Measurements from ENCODE around the gene SOX18. TPM values are rescaled to one million over a fixed set of nuclear protein-coding genes. Genes with fewer than 3 reads are reported as not detected.

The SOX18 gene
- polyA plus RNA-seq, 1 donor = 5.3 TPM

GRCh38 chr20:64074963-64075362 lies 25.5 kb upstream of the SOX18 start:
- no peak overlapping the region for H3K27ac ChIP-seq (ENCODE audit: low read length)
- H3K27me3 ChIP-seq (ENCODE audit: control insufficient read depth, insufficient read depth, low read length) = peaks cover 15% of the 10 kb centered on the region
- no peak for DNase-seq
- peaks cover 14% of the 10 kb centered on the region for H3K4me1 ChIP-seq (ENCODE audit: control insufficient read depth, insufficient read depth, low read length)
- no peak overlapping the region for H3K4me3 ChIP-seq (ENCODE audit: low read length)
- no peaks in the 10 kb centered on the region for H3K9me3 ChIP-seq (ENCODE audit: control insufficient read depth, low read depth, low read length)
- WGBS (ENCODE audit: insufficient coverage, low lambda C conversion rate) = no CpG with 5 or more reads among the region's 8 CpGs
- no peaks in the 10 kb centered on the region for H3K36me3 ChIP-seq (ENCODE audit: control insufficient read depth, insufficient read depth, low read length)

- no peak overlapping the region for H3K4me3 ChIP-seq (ENCODE audit: low read length)
- no peaks in the 10 kb centered on the region for H3K36me3 ChIP-seq (ENCODE audit: control insufficient read depth, insufficient read depth, low read length)
- DNase-seq = no peak
- no peak overlapping the region for H3K27ac ChIP-seq (ENCODE audit: low read length)
- no CpG with 5 or more reads among the region's 28 CpGs for WGBS (ENCODE audit: insufficient coverage, low lambda C conversion rate)
- peaks cover 12% of the 10 kb centered on the region for H3K27me3 ChIP-seq (ENCODE audit: control insufficient read depth, insufficient read depth, low read length)
- H3K4me1 ChIP-seq (ENCODE audit: control insufficient read depth, insufficient read depth, low read length) = peaks cover 12% of the 10 kb centered on the region
- H3K9me3 ChIP-seq (ENCODE audit: control insufficient read depth, low read depth, low read length) = no peaks in the 10 kb centered on the region
Measured at GRCh38 chr20:64074184-64074789, 24.8 kb upstream of the SOX18 start.

GRCh38 chr20:64073476-64074183 lies 24.2 kb upstream of the SOX18 start:
- Histone ChIP-seq H3K4me3 (ENCODE audit: low read length) (no peak overlapping the region), H3K27ac (ENCODE audit: low read length) (no peak overlapping the region), H3K4me1 (ENCODE audit: control insufficient read depth, insufficient read depth, low read length) (peaks cover 6% of the 10 kb centered on the region), H3K9me3 (ENCODE audit: control insufficient read depth, low read depth, low read length) (no peaks in the 10 kb centered on the region), H3K27me3 (ENCODE audit: control insufficient read depth, insufficient read depth, low read length) (peaks cover 6% of the 10 kb centered on the region), H3K36me3 (ENCODE audit: control insufficient read depth, insufficient read depth, low read length) (no peaks in the 10 kb centered on the region)
- DNase-seq = no peak
- WGBS (ENCODE audit: insufficient coverage, low lambda C conversion rate) = no CpG with 5 or more reads among the region's 37 CpGs

- H3K27ac ChIP-seq (ENCODE audit: low read length) = no peak overlapping the region
- no peaks in the 10 kb centered on the region for H3K36me3 ChIP-seq (ENCODE audit: control insufficient read depth, insufficient read depth, low read length)
- H3K4me3 ChIP-seq (ENCODE audit: low read length) = no peak overlapping the region
- H3K9me3 ChIP-seq (ENCODE audit: control insufficient read depth, low read depth, low read length) = no peaks in the 10 kb centered on the region
- H3K27me3 ChIP-seq (ENCODE audit: control insufficient read depth, insufficient read depth, low read length) = no peaks in the 10 kb centered on the region
- no CpG with 5 or more reads among the region's 14 CpGs for WGBS (ENCODE audit: insufficient coverage, low lambda C conversion rate)
- DNase-seq = no peak
- no peaks in the 10 kb centered on the region for H3K4me1 ChIP-seq (ENCODE audit: control insufficient read depth, insufficient read depth, low read length)
Measured at GRCh38 chr20:64072498-64073063, 23.1 kb upstream of the SOX18 start.

- Histone ChIP-seq H3K9me3 (ENCODE audit: control insufficient read depth, low read depth, low read length) (no peaks in the 10 kb centered on the region), H3K36me3 (ENCODE audit: control insufficient read depth, insufficient read depth, low read length) (no peaks in the 10 kb centered on the region), H3K4me3 (ENCODE audit: low read length) (no peak overlapping the region), H3K27ac (ENCODE audit: low read length) (no peak overlapping the region), H3K4me1 (ENCODE audit: control insufficient read depth, insufficient read depth, low read length) (no peaks in the 10 kb centered on the region), H3K27me3 (ENCODE audit: control insufficient read depth, insufficient read depth, low read length) (no peaks in the 10 kb centered on the region)
- DNase-seq = no peak
- no CpG with 5 or more reads among the region's 30 CpGs for WGBS (ENCODE audit: insufficient coverage, low lambda C conversion rate)
Measured at GRCh38 chr20:64071341-64072332, 22.2 kb upstream of the SOX18 start.

- DNase-seq = no peak
Measured at GRCh38 chr20:64070244-64070993, 21.0 kb upstream of the SOX18 start.

GRCh38 chr20:64069614-64070243 lies 20.3 kb upstream of the SOX18 start:
- no peak for DNase-seq
- H3K36me3 ChIP-seq (ENCODE audit: control insufficient read depth, insufficient read depth, low read length) = no peaks in the 10 kb centered on the region
- no peak overlapping the region for H3K27ac ChIP-seq (ENCODE audit: low read length)
- no CpG with 5 or more reads among the region's 14 CpGs for WGBS (ENCODE audit: insufficient coverage, low lambda C conversion rate)
- H3K4me1 ChIP-seq (ENCODE audit: control insufficient read depth, insufficient read depth, low read length) = peaks cover 14% of the 10 kb centered on the region
- H3K9me3 ChIP-seq (ENCODE audit: control insufficient read depth, low read depth, low read length) = no peaks in the 10 kb centered on the region
- H3K4me3 ChIP-seq (ENCODE audit: low read length) = no peak overlapping the region
- H3K27me3 ChIP-seq (ENCODE audit: control insufficient read depth, insufficient read depth, low read length) = no peaks in the 10 kb centered on the region

More at GRCh38 chr20:64070244-64070993, 21.0 kb upstream of the SOX18 start:
- Histone ChIP-seq H3K27me3 (ENCODE audit: control insufficient read depth, insufficient read depth, low read length) (no peaks in the 10 kb centered on the region), H3K4me1 (ENCODE audit: control insufficient read depth, insufficient read depth, low read length) (peaks cover 9% of the 10 kb centered on the region), H3K27ac (ENCODE audit: low read length) (no peak overlapping the region), H3K36me3 (ENCODE audit: control insufficient read depth, insufficient read depth, low read length) (no peaks in the 10 kb centered on the region), H3K4me3 (ENCODE audit: low read length) (no peak overlapping the region), H3K9me3 (ENCODE audit: control insufficient read depth, low read depth, low read length) (no peaks in the 10 kb centered on the region)
- no CpG with 5 or more reads among the region's 31 CpGs for WGBS (ENCODE audit: insufficient coverage, low lambda C conversion rate)

GRCh38 chr20:64069209-64069613 lies 19.8 kb upstream of the SOX18 start:
- Histone ChIP-seq H3K27ac (ENCODE audit: low read length) (no peak overlapping the region), H3K4me3 (ENCODE audit: low read length) (no peak overlapping the region), H3K36me3 (ENCODE audit: control insufficient read depth, insufficient read depth, low read length) (no peaks in the 10 kb centered on the region), H3K27me3 (ENCODE audit: control insufficient read depth, insufficient read depth, low read length) (no peaks in the 10 kb centered on the region), H3K9me3 (ENCODE audit: control insufficient read depth, low read depth, low read length) (no peaks in the 10 kb centered on the region), H3K4me1 (ENCODE audit: control insufficient read depth, insufficient read depth, low read length) (peaks cover 14% of the 10 kb centered on the region)
- WGBS (ENCODE audit: insufficient coverage, low lambda C conversion rate) = no CpG with 5 or more reads among the region's 20 CpGs
- DNase-seq = no peak

- no CpG with 5 or more reads among the region's 12 CpGs for WGBS (ENCODE audit: insufficient coverage, low lambda C conversion rate)
Measured at GRCh38 chr20:64068386-64069208, 19.2 kb upstream of the SOX18 start.

More at GRCh38 chr20:64068386-64069208, 19.2 kb upstream of the SOX18 start:
- Histone ChIP-seq H3K4me3 (ENCODE audit: low read length) (no peak overlapping the region), H3K27ac (ENCODE audit: low read length) (no peak overlapping the region), H3K9me3 (ENCODE audit: control insufficient read depth, low read depth, low read length) (no peaks in the 10 kb centered on the region), H3K4me1 (ENCODE audit: control insufficient read depth, insufficient read depth, low read length) (peaks cover 18% of the 10 kb centered on the region), H3K27me3 (ENCODE audit: control insufficient read depth, insufficient read depth, low read length) (no peaks in the 10 kb centered on the region), H3K36me3 (ENCODE audit: control insufficient read depth, insufficient read depth, low read length) (no peaks in the 10 kb centered on the region)
- no peak for DNase-seq

All from large intestine (tissue), 3 donors.